COLO668 (cell line): ENCODE measurements around the gene TRMT11.
A peak's percentile ranks its signal among the peaks of the same experiment; 100 is the strongest.
"Not testable (repeated sequence)": the region's sequence is repeated elsewhere in the genome, so short reads cannot be mapped to it uniquely, and the experiment has no call there.

Source experiments
- DNase-seq: peaks from one replicate; lab custom pipeline; 2025; ENCODE audit not compliant: unreplicated experiment; lab: John Stamatoyannopoulos, UW

The TRMT11 gene

GRCh38 chr6:125956506-125957390 is 29.6 kb upstream of the TRMT11 start, which contains the start of gene HINT3:
TSS of gene HINT3 (plus strand) at chr6:125956770. CDS start at chr6:125956978, 208 bp downstream.
- peak; percentile 95 for DNase-seq

GRCh38 chr6:125957391-125957693 is 29.0 kb upstream of the TRMT11 start:
- no peak for DNase-seq

- DNase-seq: no peak
Measured at GRCh38 chr6:125957845-125958244, 28.5 kb upstream of the TRMT11 start.

GRCh38 chr6:125959041-125959440 is 27.3 kb upstream of the TRMT11 start:
- no peak for DNase-seq

GRCh38 chr6:125961117-125961516 is 25.2 kb upstream of the TRMT11 start:
- no peak for DNase-seq

GRCh38 chr6:125962900-125963497 is 23.3 kb upstream of the TRMT11 start:
- DNase-seq: no peak

GRCh38 chr6:125963817-125964216 is 22.5 kb upstream of the TRMT11 start:
- no peak for DNase-seq

GRCh38 chr6:125966569-125966968 is 19.8 kb upstream of the TRMT11 start:
- DNase-seq: no peak

- DNase-seq: no peak
Measured at GRCh38 chr6:125968493-125968892, 17.8 kb upstream of the TRMT11 start.

- no peak for DNase-seq
Measured at GRCh38 chr6:125970760-125971159, 15.6 kb upstream of the TRMT11 start.

GRCh38 chr6:125972478-125972877 is 13.9 kb upstream of the TRMT11 start:
- not testable (repeated sequence) for DNase-seq

- DNase-seq: no peak
Measured at GRCh38 chr6:125974214-125974866, 12.0 kb upstream of the TRMT11 start.

GRCh38 chr6:125979101-125979500 is 7.2 kb upstream of the TRMT11 start:
- no peak for DNase-seq

- no peak for DNase-seq
Measured at GRCh38 chr6:125981571-125982185, 4.7 kb upstream of the TRMT11 start.

GRCh38 chr6:125983246-125983945 is 2.9 kb upstream of the TRMT11 start:
- no peak for DNase-seq

GRCh38 chr6:125984311-125984710 is 2.0 kb upstream of the TRMT11 start:
- DNase-seq: no peak

- DNase-seq: no peak
Measured at GRCh38 chr6:125985522-125985921, 818 bp upstream of the TRMT11 start.

- no peak for DNase-seq
Measured at GRCh38 chr6:125985979-125986300, 400 bp upstream of the TRMT11 start.

- peak; percentile 38 for DNase-seq
Measured at GRCh38 chr6:125987026-125987617, 782 bp downstream of the TRMT11 start.

GRCh38 chr6:125988280-125988679 is 1.9 kb downstream of the TRMT11 start:
- DNase-seq: no peak

GRCh38 chr6:125989631-125990030 is 3.3 kb downstream of the TRMT11 start:
- no peak for DNase-seq
